DND-41 (cell line): Measurements from ENCODE around the gene ATP6AP1.

Experiments
- ATAC-seq: fragments of 200-7000 bp; cut with Tn5 transposase; 3 replicates; pipeline ENCODE4 v1.9.1; 2021; ENCODE audit warnings: low read depth; ENCODE audit not compliant: insufficient read depth
- DNase-seq: peaks from one replicate; pipeline ENCODE4 v3.0.0-alpha.2; 2020
- H2AFZ ChIP-seq: 2 replicates; pipeline ENCODE4 v1.6.0; 2012; ENCODE audit warnings: low read depth, low read length
- H3K27ac ChIP-seq: 2 replicates; pipeline ENCODE4 v1.5.1; 2012; ENCODE audit warnings: low read length, inconsistent platforms
- H3K27me3 ChIP-seq: fragments of 200-600 bp; sonication (generic); 2 replicates; pipeline ENCODE4 v1.6.0; 2012; ENCODE audit warnings: low read length, mild to moderate bottlenecking, inconsistent platforms; ENCODE audit not compliant: insufficient read depth, poor library complexity
- H3K36me3 ChIP-seq: 2 replicates; pipeline ENCODE4 v1.5.1; 2012; ENCODE audit warnings: low read length, inconsistent platforms; ENCODE audit not compliant: insufficient read depth
- H3K4me1 ChIP-seq: 2 replicates; pipeline ENCODE4 v1.5.1; 2012; ENCODE audit warnings: mild to moderate bottlenecking, low read length; ENCODE audit not compliant: insufficient read depth
- H3K4me2 ChIP-seq: 2 replicates; pipeline ENCODE4 v1.6.0; 2012; ENCODE audit warnings: mild to moderate bottlenecking, moderate library complexity, low read length, inconsistent platforms; ENCODE audit not compliant: insufficient read depth
- H3K4me3 ChIP-seq, 2 experiments: fragments of 200-600 bp in 1 of 2; shearing (Covaris generic) in 1 of 2; 2 replicates each; pipeline ENCODE4 v1.5.1; 2012 to 2016; ENCODE audit warnings: inconsistent platforms in 2 of 2, low read length in 2 of 2, mild to moderate bottlenecking in 2 of 2, low read depth in 1 of 2, moderate library complexity in 1 of 2
- H3K79me2 ChIP-seq: 2 replicates; pipeline ENCODE4 v1.6.0; 2012; ENCODE audit warnings: low read length, inconsistent platforms; ENCODE audit not compliant: insufficient read depth
- H3K9ac ChIP-seq: 2 replicates; pipeline ENCODE4 v1.6.0; 2012; ENCODE audit warnings: low read depth, mild to moderate bottlenecking, inconsistent platforms, low read length, moderate library complexity
- H3K9me3 ChIP-seq: 2 replicates; pipeline ENCODE4 v1.5.1; 2012; ENCODE audit warnings: low read length, moderate library complexity, mild to moderate bottlenecking, inconsistent platforms; ENCODE audit not compliant: insufficient read depth, severe bottlenecking
- H4K20me1 ChIP-seq: 2 replicates; pipeline ENCODE4 v1.6.0; 2012; ENCODE audit warnings: low read length; ENCODE audit not compliant: insufficient read depth
- CTCF ChIP-seq: IDR thresholded peaks from 2 replicates; pipeline ENCODE4 v1.5.1; 2012; ENCODE audit warnings: borderline replicate concordance, low read length, moderate library complexity, mild to moderate bottlenecking; ENCODE audit not compliant: poor library complexity, severe bottlenecking; ENCODE audit errors: extremely low read depth
- EZH2 ChIP-seq: IDR thresholded peaks from 3 replicates; pipeline ENCODE4 v1.6.1; 2012; ENCODE audit warnings: borderline replicate concordance, low read depth, mild to moderate bottlenecking, moderate library complexity, low read length, inconsistent platforms; ENCODE audit not compliant: severe bottlenecking

The ATP6AP1 gene

GRCh38 chrX:154462396-154462795 lies 33.9 kb downstream of the ATP6AP1 start:
- H3K4me2 ChIP-seq: no peak overlapping the region
- ATAC-seq (no peak), DNase-seq (no peak)
- peaks cover 21% of the 10 kb centered on the region for H3K4me1 ChIP-seq
- no peaks in the 10 kb centered on the region for H3K9me3 ChIP-seq
- no peak overlapping the region for H3K9ac ChIP-seq
- no peaks in the 10 kb centered on the region for H3K27me3 ChIP-seq
- H3K4me3 ChIP-seq: no peak overlapping the region
- no peak overlapping the region for H2AFZ ChIP-seq
- TF ChIP-seq CTCF (no peak), EZH2 (no peak)
- H3K27ac ChIP-seq: no peak overlapping the region
- peaks cover 48% of the 10 kb centered on the region for H3K36me3 ChIP-seq
- peaks cover 14% of the 10 kb centered on the region for H3K79me2 ChIP-seq
- H4K20me1 ChIP-seq: peaks cover 10% of the 10 kb centered on the region; the same call in 1 of the 2 replicates

- TF ChIP-seq EZH2: no peak
- TF ChIP-seq CTCF: no peak
- H3K9me3 ChIP-seq: no peaks in the 10 kb centered on the region
- H3K4me1 ChIP-seq: peaks cover 16% of the 10 kb centered on the region
- peaks cover 9% of the 10 kb centered on the region for H3K79me2 ChIP-seq
- H4K20me1 ChIP-seq: peaks cover 10% of the 10 kb centered on the region; the same call in 1 of the 2 replicates
- DNase-seq (no peak), ATAC-seq (no peak)
- H3K36me3 ChIP-seq: peaks cover 57% of the 10 kb centered on the region
- H3K27me3 ChIP-seq: no peaks in the 10 kb centered on the region
- H3K27ac ChIP-seq: no peak overlapping the region
- no peak overlapping the region for H3K4me3 ChIP-seq
- no peak overlapping the region for H3K4me2 ChIP-seq
- no peak overlapping the region for H3K9ac ChIP-seq
- no peak overlapping the region for H2AFZ ChIP-seq
These were observed 35.2 kb downstream of the ATP6AP1 start for GRCh38 chrX:154463611-154464220.

- no peaks in the 10 kb centered on the region for H3K9me3 ChIP-seq
- H3K9ac ChIP-seq: no peak overlapping the region
- H3K4me3 ChIP-seq: no peak overlapping the region
- H3K27ac ChIP-seq: no peak overlapping the region
- no peak overlapping the region for H2AFZ ChIP-seq
- no peak overlapping the region for H3K4me2 ChIP-seq
- H4K20me1 ChIP-seq: 0 out of 2 replicates have a peak, but pooled peaks cover 5% of the 10 kb centered on the region
- no peak for TF ChIP-seq CTCF
- no peak for TF ChIP-seq EZH2
- ATAC-seq (no peak), DNase-seq (no peak)
- no peaks in the 10 kb centered on the region for H3K27me3 ChIP-seq
- H3K79me2 ChIP-seq: peaks cover under 1% of the 10 kb centered on the region; the same call in 1 of the 2 replicates
- peaks cover 68% of the 10 kb centered on the region for H3K36me3 ChIP-seq
- H3K4me1 ChIP-seq: peaks cover 5% of the 10 kb centered on the region
These were observed 36.4 kb downstream of the ATP6AP1 start for GRCh38 chrX:154464806-154465365.
